Naive B cell (primary cell): ENCODE data around the gene EPB41L1. TPM values are rescaled to one million over a fixed set of nuclear protein-coding genes. Genes with fewer than 3 reads are reported as not detected.

Source experiments
- ATAC-seq, 2 donors: fragments of 150-1000 bp; cut with Tn5 transposase; 2 replicates each; pipeline ENCODE4 v1.10.0; 2021; ENCODE audit warnings: low read depth in 2 of 2, mild to moderate bottlenecking in 2 of 2, moderate library complexity in 2 of 2
- DNase-seq: peaks from one replicate; pipeline ENCODE4 v3.0.0; 2022
- H3K27ac Mint-ChIP-seq, 6 donors: one replicate each; pipeline ENCODE4 v1.8.0; 2020 to 2022; ENCODE audit warnings: mild to moderate bottlenecking in 6 of 6, mixed read lengths in 6 of 6, moderate library complexity in 5 of 6, inconsistent platforms in 2 of 6
- H3K27me3 Mint-ChIP-seq, 3 donors: one replicate each; pipeline ENCODE4 v1.8.0; 2021 to 2022; ENCODE audit warnings: mixed read lengths in 3 of 3, mild to moderate bottlenecking in 1 of 3
- H3K36me3 Mint-ChIP-seq, 2 donors: one replicate each; pipeline ENCODE4 v1.8.0; 2020 to 2022; ENCODE audit warnings: mixed read lengths in 2 of 2, inconsistent platforms in 1 of 2, mild to moderate bottlenecking in 1 of 2
- H3K4me1 Mint-ChIP-seq, 3 donors: one replicate each; pipeline ENCODE4 v1.8.0; 2020 to 2022; ENCODE audit warnings: mixed read lengths in 3 of 3, inconsistent platforms in 1 of 3, mild to moderate bottlenecking in 1 of 3, moderate library complexity in 1 of 3
- H3K4me3 Mint-ChIP-seq, 8 donors: one replicate each; pipeline ENCODE4 v1.8.0; 2020 to 2022; ENCODE audit warnings: mild to moderate bottlenecking in 8 of 8, mixed read lengths in 8 of 8, moderate library complexity in 8 of 8, inconsistent platforms in 2 of 8
- H3K9me3 Mint-ChIP-seq, 7 donors: one replicate each; pipeline ENCODE4 v1.8.0; 2020 to 2022; ENCODE audit warnings: mixed read lengths in 7 of 7, mild to moderate bottlenecking in 5 of 7, inconsistent platforms in 2 of 7, moderate library complexity in 1 of 7
- polyA plus RNA-seq, 6 donors: library from polyadenylated mRNA; unstranded; fragments of 300-500 nt; fragmentation: Illumina TruSeq; gene quantifications; one replicate each; pipeline ENCODE4 v1.2.3, GENCODE V29; 2021; ENCODE audit warnings: low read depth in 6 of 6

Gene EPB41L1
- polyA plus RNA-seq, 6 donors from 2014 or later: not detected

- no peak overlapping the region for H3K4me3 Mint-ChIP-seq
- no peak for DNase-seq
- H3K27ac Mint-ChIP-seq: peak overlapping the region in 2 of 6 donors; percentile 6 to 94
- H3K36me3 Mint-ChIP-seq: no peaks in the 10 kb centered on the region
- peaks cover 6 to 29% (median 23%) of the 10 kb centered on the region in 3 donors for H3K27me3 Mint-ChIP-seq
- H3K4me1 Mint-ChIP-seq: no peaks in the 10 kb centered on the region
- no peaks in the 10 kb centered on the region for H3K9me3 Mint-ChIP-seq
- ATAC-seq: no peak
Measured at GRCh38 chr20:36270744-36271638, 116.5 kb downstream of the EPB41L1 start.

- Mint-ChIP-seq H3K4me3 (no peak overlapping the region), H3K36me3 (no peaks in the 10 kb centered on the region), H3K27me3 (peaks cover 6 to 29% (median 23%) of the 10 kb centered on the region in 3 donors), H3K9me3 (no peaks in the 10 kb centered on the region), H3K27ac (peak overlapping the region in 1 of 6 donors; percentile 94), H3K4me1 (no peaks in the 10 kb centered on the region)
- DNase-seq: no peak
- no peak for ATAC-seq
Measured at GRCh38 chr20:36271639-36272546, 117.4 kb downstream of the EPB41L1 start.

GRCh38 chr20:36272547-36273220 is 118.1 kb downstream of the EPB41L1 start:
- no peaks in the 10 kb centered on the region for H3K4me1 Mint-ChIP-seq
- no peaks in the 10 kb centered on the region for H3K9me3 Mint-ChIP-seq
- ATAC-seq: no peak
- DNase-seq: no peak
- H3K27me3 Mint-ChIP-seq: peaks cover 6 to 32% (median 23%) of the 10 kb centered on the region in 3 donors
- H3K4me3 Mint-ChIP-seq: no peak overlapping the region
- H3K27ac Mint-ChIP-seq: no peak overlapping the region
- H3K36me3 Mint-ChIP-seq: no peaks in the 10 kb centered on the region

GRCh38 chr20:36273414-36274180 is 119.1 kb downstream of the EPB41L1 start:
- no peaks in the 10 kb centered on the region for H3K36me3 Mint-ChIP-seq
- DNase-seq: no peak
- no peaks in the 10 kb centered on the region for H3K9me3 Mint-ChIP-seq
- no peaks in the 10 kb centered on the region for H3K4me1 Mint-ChIP-seq
- H3K4me3 Mint-ChIP-seq: no peak overlapping the region
- no peak overlapping the region for H3K27ac Mint-ChIP-seq
- H3K27me3 Mint-ChIP-seq: peaks cover 6 to 37% (median 23%) of the 10 kb centered on the region in 3 donors
- ATAC-seq: no peak

- Mint-ChIP-seq H3K9me3 (no peaks in the 10 kb centered on the region), H3K4me3 (no peak overlapping the region), H3K4me1 (no peaks in the 10 kb centered on the region), H3K27me3 (peaks cover 6 to 37% (median 23%) of the 10 kb centered on the region in 3 donors), H3K27ac (peak overlapping the region in 1 of 6 donors; percentile 86), H3K36me3 (no peaks in the 10 kb centered on the region)
- DNase-seq: no peak
- ATAC-seq: no peak
Measured at GRCh38 chr20:36274181-36274841, 119.8 kb downstream of the EPB41L1 start.

GRCh38 chr20:36275011-36275410 is 120.5 kb downstream of the EPB41L1 start:
- H3K36me3 Mint-ChIP-seq: no peaks in the 10 kb centered on the region
- H3K27ac Mint-ChIP-seq: no peak overlapping the region
- no peak overlapping the region for H3K4me3 Mint-ChIP-seq
- peaks cover 7 to 37% (median 23%) of the 10 kb centered on the region in 3 donors for H3K27me3 Mint-ChIP-seq
- H3K4me1 Mint-ChIP-seq: no peaks in the 10 kb centered on the region
- ATAC-seq: no peak
- H3K9me3 Mint-ChIP-seq: no peaks in the 10 kb centered on the region
- no peak for DNase-seq

GRCh38 chr20:36275441-36276189 is 121.1 kb downstream of the EPB41L1 start:
- no peaks in the 10 kb centered on the region for H3K9me3 Mint-ChIP-seq
- no peaks in the 10 kb centered on the region for H3K4me1 Mint-ChIP-seq
- H3K27ac Mint-ChIP-seq: no peak overlapping the region
- ATAC-seq: no peak
- no peak for DNase-seq
- H3K4me3 Mint-ChIP-seq: no peak overlapping the region
- H3K36me3 Mint-ChIP-seq: no peaks in the 10 kb centered on the region
- peaks cover 10 to 42% (median 29%) of the 10 kb centered on the region in 3 donors for H3K27me3 Mint-ChIP-seq

- Mint-ChIP-seq H3K9me3 (no peaks in the 10 kb centered on the region), H3K27me3 (peaks cover 10 to 48% (median 45%) of the 10 kb centered on the region in 3 donors), H3K4me1 (no peaks in the 10 kb centered on the region), H3K4me3 (no peak overlapping the region), H3K27ac (no peak overlapping the region), H3K36me3 (no peaks in the 10 kb centered on the region)
- DNase-seq (no peak), ATAC-seq (no peak)
Measured at GRCh38 chr20:36277546-36277945, 123.0 kb downstream of the EPB41L1 start.

- H3K4me1 Mint-ChIP-seq: no peaks in the 10 kb centered on the region
- no peaks in the 10 kb centered on the region for H3K36me3 Mint-ChIP-seq
Measured at GRCh38 chr20:36279362-36279761, 124.8 kb downstream of the EPB41L1 start.

GRCh38 chr20:36279776-36280175 is 125.2 kb downstream of the EPB41L1 start:
- H3K27me3 Mint-ChIP-seq: peaks cover 14 to 33% (median 33%) of the 10 kb centered on the region in 3 donors
- ATAC-seq: no peak
- no peak overlapping the region for H3K27ac Mint-ChIP-seq
- H3K9me3 Mint-ChIP-seq: no peaks in the 10 kb centered on the region
- no peak overlapping the region for H3K4me3 Mint-ChIP-seq
- no peaks in the 10 kb centered on the region for H3K36me3 Mint-ChIP-seq
- no peak for DNase-seq
- no peaks in the 10 kb centered on the region for H3K4me1 Mint-ChIP-seq

More at GRCh38 chr20:36279362-36279761, 124.8 kb downstream of the EPB41L1 start:
- ATAC-seq: no peak
- no peak for DNase-seq
- Mint-ChIP-seq H3K27me3 (peaks cover 14 to 38% (median 37%) of the 10 kb centered on the region in 3 donors), H3K27ac (no peak overlapping the region), H3K4me3 (no peak overlapping the region), H3K9me3 (no peaks in the 10 kb centered on the region)

GRCh38 chr20:36281785-36282380 is 127.3 kb downstream of the EPB41L1 start:
- Mint-ChIP-seq H3K27ac (peak overlapping the region in 1 of 6 donors; percentile 6), H3K4me1 (no peaks in the 10 kb centered on the region), H3K4me3 (no peak overlapping the region), H3K27me3 (peaks cover 12 to 33% (median 32%) of the 10 kb centered on the region in 3 donors), H3K36me3 (no peaks in the 10 kb centered on the region), H3K9me3 (no peaks in the 10 kb centered on the region)
- ATAC-seq: no peak
- DNase-seq: no peak
